Medulla oblongata (tissue), 1 donor: Measurements from ENCODE around the gene PLEKHA8.
"Not testable (repeated sequence)": the region's sequence is repeated elsewhere in the genome, so short reads cannot be mapped to it uniquely, and the experiment has no call there.

Experiments
- DNase-seq: peaks from one replicate; pipeline ENCODE4 v3.0.0-alpha.2; 2015; ENCODE audit errors: extremely low spot score

The PLEKHA8 gene

DNA sequence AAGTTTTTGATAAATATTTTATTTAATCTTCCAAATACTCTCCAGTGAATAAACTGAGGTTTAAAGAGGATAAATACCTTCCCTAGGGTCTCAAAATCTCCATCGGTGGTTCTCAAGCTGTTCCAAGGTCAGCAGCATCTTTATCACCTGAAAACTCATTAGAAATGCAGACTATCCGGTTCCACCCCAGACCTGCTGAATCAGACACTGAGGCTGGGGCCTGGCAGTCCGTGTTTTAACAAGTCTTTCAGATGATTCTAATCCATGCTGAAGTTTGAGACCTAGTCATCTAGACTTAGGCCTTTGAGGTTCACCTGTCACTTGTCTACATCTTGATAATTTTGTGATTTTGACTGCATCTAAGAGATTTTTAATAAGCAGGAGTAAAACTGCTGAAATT is 37.5 kb downstream of the PLEKHA8 start:
- DNase-seq: no peak

DNA sequence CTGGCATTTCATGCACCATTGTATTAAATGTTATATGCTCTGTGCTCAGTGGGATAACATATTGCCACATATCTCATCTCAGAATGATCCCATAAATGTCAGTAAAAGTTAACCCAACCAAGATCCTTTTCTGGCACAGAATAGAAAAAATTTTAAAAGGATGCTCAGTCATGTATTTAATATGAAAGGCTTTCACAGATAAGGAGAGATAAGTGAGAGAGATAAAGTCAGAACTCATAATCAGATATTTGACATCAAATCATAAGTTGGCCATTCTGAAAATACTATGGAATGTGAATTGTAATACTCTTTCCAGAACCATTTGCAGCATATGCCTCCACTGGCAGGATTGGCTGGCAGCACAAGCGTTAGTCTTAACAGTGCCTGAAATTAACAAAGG is 38.5 kb downstream of the PLEKHA8 start:
- DNase-seq: no peak

DNA sequence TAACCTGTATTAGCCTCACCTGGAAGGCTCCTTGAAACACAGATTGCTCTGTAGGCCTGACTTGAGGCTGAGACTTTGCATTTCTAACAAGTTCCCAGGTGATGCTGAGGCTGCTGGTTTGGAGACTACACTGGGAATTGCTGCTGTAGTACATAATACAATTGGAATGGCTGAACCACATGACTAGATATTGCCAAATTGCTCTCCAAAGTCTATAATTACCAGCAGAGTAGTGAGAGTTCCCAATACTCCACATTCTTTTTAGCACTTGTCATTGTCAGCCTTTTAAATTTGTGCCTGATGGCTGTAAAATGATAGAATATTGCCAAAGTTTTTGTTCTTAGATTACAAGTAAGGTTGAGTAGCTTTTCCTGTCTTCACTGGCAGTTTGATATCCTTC is 39.9 kb downstream of the PLEKHA8 start:
- DNase-seq: no peak

DNA sequence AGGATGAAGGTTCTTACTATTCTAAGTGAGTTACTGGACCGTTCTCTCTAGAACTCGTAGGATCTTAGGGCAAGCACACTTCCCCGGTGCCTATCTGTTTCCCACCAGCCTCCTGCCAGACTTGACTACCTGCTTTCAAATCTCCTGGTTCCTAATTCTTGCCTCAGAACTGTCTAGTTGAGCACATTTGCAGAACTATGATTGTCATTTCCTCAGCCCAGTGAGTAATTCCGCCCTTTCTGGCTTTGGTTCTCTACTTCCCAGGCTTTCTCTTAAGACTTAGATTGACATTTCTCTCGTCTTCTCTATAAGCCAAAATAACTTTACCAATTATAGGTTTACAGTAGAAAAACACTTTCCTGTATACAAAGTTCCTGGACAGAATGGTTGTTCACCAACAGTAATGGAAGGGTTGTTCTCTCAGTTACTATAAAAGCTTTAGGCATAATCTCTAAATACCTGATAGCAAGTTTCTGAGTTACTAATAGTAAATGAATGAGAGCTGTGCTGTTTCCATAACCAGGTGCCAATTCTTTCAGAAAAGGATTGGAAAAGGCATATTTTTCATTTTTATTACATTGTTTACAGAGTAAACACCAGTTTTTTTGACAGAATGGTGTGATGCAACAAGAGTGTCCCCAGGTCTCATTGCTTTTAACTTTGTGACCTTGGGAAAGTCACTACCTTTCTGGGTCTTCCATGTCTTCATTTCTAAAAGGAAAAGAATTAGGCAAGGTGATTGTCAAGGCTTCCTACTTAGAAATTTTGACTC is 41.1 kb downstream of the PLEKHA8 start:
- no peak for DNase-seq

DNA sequence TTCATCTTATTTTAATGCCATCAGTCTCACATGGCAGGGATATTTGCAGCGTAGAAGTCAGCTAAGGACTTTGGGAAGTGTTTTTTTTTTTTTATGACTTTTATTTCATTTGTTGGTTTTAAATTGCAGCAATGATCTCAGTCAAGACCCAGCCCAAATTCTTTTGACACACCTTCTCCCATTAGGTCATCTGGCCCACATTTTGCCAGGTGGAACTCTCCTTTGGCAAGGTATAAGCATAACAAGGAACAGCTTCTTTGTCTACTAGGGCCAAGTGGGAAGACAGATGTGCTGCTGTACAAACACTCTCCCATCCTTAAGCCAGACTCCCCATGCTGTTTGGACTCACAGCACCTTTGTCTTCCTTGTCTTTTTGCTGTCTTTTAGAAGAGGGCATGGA is 41.8 kb downstream of the PLEKHA8 start:
- DNase-seq: no peak

DNA sequence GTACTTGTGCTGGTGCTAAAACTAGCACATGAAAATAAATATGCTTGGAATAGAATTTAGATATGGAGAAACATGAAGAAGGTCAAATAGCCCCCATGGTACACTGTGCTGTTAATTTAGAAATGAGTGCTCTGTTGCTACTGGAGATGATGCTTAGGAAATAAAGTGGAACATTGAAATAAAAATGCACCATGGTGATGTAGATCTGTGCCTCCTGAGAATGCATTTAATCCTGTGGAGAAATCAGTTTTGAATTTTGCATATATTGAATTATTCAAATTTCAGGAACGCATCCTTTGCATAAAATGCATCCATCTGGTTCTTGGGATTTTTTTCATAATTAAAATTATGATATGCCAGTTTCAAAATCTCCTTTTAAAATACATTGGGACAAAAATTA is 44.5 kb downstream of the PLEKHA8 start:
- no peak for DNase-seq

DNA sequence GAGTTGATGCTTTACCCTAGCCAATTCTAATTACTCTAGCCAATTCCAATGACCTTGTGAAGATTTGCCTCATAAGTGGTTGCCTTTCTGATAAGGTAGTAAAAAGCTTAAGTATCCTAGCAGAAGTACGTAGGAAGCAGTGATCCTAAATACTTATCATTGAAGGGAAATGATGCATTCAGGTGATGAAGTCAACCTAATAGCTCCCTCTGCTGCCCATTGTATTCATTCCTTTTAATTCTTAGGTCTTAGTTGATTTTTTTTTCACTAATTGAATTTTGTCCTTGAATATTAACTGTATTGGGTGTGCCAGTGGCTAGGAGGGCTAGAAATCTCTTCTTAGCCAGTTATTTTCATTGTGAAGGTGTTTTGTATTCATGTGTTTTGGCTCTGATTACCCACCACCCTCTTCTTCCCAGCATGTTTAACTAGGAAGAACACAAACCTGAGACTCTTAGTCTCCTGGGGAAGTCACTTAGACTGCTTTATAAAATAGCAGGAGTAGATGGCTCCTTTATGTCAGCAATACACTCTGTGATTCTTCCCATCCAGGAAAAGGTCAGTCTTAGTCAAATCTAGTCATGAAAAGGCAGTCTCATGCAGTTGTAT is 46.3 kb downstream of the PLEKHA8 start:
- peak; percentile 21 for DNase-seq

DNA sequence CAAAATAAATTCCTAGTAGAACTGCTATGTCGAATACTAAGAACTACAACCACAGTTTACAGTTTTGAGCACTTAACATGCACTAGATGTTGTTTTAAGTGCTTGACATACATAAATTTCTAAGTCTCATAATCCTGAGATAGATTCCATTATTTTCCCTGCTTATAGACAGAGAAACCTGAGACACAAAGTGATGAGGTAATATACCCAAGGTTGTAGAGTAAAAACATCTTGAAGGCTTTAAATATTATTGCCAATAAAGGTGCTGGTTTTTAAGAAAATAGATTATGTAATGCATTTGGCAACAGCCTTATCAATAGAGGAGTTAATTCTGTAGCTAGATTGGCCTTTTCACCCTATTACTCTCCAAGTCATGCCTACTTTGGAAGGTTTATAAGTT is 48.2 kb downstream of the PLEKHA8 start:
- DNase-seq: no peak

DNA sequence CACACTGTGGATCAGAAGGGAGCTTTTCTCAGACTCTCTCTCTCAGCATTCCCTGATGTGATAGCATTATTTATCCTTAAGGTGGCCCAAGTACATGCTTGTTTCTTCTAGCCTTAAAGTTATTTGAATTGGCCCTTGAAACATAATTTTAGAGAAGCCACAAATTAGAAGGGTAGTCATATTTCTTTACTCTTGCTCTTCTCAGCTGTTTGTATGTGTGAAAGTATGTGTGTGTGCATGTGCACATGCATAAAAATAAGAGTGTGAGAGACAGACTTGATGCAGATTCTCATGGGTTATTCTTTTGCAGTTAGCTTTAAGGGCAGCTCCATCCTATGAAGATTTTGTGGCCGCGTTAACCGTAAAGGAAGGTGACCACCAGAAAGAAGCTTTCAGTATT is 50.1 kb downstream of the PLEKHA8 start:
- no peak for DNase-seq

DNA sequence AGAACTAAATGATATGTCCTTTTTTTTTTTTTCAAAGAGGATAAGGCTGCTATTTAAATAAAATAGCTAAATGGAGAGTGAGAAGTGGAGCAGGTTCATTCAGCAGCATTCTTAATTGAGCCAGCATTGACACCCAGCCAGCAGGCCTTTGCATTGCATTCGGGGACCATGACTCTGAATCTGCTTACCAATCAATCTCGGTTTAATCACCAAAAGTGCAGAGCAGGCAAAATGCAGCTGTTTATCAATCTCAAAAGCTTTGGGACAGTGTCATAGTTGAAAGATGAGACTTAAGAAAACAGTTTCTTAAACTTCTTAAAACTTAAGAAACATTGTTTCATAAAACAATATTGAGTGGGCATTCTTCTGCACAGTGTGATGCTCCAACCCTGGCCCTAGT is 51.7 kb downstream of the PLEKHA8 start:
- no peak for DNase-seq

DNA sequence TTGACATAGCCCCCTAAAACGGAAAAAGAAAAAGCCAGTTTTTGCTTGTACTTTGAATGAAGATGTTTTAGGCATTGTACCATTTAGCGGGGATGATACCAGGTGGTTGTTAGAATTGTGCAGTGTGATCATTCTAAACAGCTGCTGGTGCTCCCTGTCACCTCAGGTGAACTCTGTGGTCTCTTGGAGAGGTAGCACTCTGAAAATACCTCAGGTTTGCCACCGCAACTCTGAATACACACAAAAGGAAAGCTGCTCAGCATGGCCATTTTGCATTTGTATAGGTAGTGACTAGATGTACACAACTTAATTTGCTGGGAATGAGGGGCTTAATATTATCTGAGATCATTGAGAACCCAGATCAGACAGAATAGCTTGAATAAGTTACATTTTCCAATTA is 52.6 kb downstream of the PLEKHA8 start:
- DNase-seq: no peak

DNA sequence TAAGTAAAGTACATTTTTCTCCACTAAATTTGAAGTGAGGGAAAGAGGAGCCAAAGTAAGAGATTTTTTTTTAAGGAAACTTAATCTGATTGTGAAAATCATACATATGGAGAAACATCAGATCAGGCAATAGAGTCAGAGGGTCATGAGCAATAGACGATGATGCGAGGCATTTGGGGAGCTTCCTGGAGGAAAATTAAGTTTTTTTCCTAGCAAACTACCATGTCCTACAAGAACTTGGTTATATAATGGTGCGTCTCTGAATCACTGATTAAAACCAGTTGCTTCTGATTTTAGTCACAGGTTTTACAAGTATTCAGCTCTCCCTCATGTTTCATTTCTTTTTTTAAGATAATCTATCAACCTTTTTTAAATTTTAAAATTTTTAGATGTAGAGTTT is 54.5 kb downstream of the PLEKHA8 start:
- no peak for DNase-seq

DNA sequence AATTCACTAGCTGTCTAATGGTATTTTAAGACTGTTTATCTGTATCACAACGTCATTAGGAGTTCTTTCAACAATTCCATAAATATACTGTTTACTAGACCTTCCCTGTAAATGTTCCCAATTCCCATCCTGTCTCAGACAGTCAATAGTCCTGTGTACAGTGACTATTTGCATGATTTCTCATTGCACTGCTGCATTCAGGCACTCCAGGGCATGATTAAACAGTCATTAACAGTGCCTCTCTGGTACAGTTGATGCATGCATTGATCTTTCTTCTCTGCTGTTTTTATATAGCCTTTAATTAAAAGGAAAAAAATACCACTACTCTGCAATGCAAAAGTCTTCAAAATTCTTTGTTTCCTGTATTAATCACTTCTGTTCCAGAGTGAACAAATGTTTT is 55.1 kb downstream of the PLEKHA8 start:
- no peak for DNase-seq

DNA sequence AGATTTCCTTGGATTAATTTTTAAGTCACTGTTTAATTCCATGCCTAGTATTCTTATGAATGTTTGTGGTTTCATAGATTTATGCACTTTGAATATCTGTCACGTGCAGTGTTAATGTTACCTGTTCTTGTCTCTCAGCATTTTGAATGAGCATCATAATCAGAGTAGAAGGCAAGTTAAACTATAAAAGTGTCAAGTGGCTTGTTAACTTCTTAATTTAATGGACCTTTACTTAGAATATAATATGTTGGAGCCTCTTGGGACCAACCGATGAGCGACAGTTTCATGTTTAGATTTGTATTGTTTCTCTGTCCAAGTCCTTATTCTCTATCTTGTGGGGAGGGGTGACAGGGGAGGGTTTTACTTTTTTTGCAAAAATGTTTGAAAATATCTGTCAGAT is 56.0 kb downstream of the PLEKHA8 start:
- DNase-seq: no peak

DNA sequence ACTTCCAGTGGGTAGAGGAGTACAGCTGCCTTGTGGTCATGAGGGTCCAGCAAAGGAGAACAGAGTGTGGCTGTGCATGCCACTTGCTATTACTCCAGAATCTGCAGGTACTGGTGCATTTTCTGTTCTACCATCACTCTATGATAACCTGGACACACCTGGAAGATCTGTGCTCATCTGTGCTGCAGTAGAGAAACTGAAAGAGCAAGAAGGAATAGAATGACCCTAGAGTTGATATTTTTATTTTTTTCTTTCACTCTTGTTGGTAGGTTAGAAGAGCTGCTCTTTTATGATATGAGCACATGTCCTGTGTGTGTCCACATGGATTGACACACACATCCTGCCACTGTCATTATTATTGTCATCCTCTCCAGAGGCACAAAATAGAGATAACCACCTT is 58.3 kb downstream of the PLEKHA8 start:
- DNase-seq: no peak

DNA sequence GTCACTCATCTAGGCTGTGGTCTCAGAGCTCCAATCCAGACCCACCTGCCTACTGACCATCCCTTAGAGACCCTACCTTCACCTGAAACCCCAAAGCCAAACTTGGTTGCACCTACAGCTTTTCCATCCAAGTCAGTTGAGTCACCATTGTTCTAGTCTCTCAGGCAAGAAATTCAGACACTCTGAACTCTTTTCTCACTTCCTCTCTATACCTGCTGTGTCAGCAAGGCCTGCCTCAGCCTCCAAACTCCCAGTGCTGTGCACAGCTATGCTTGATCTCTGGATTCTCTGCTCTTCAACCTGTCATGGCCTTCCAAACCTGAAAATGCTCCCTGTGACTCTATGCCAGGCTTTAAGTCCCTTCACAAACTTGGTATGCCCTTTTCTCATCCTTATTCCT is 59.2 kb downstream of the PLEKHA8 start:
- peak; percentile 37 for DNase-seq

DNA sequence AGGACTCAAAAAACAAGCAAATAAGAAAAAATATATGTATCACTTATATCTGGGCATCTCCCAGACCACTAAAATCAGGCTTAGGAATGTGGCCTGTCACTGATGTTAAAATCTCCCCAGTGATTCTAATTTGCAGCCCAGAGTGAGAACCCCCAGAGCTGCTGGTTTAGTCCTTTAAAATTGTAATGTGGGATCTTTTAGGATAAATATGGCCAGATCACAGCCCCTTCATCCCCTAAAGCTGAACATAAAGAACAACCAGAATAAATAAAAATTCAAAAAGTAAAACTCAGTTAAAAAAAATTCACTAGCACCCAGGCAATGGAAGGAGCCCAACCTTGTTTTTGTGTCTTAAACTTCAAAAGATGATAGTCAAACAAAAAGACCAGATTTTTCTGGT is 60.1 kb downstream of the PLEKHA8 start:
- no peak for DNase-seq

DNA sequence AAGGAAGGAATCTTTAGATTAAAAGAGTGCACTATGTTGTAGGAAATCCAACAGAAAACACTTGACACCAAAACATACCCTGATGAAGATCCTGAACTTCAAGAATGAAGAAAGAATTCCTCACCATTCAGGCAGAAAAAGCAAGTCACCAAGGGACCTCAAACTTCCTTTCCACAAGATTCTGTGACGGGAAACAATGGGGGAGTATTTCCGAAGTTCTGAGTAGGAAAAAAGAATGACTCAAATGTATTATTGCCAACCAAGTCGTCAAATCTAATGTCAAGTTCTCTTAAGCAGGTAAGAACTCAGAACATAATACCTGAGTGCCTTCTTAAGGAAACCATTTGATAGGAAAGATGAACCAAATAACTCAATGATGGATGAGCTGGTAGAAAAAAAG is 61.9 kb downstream of the PLEKHA8 start:
- no peak for DNase-seq

DNA sequence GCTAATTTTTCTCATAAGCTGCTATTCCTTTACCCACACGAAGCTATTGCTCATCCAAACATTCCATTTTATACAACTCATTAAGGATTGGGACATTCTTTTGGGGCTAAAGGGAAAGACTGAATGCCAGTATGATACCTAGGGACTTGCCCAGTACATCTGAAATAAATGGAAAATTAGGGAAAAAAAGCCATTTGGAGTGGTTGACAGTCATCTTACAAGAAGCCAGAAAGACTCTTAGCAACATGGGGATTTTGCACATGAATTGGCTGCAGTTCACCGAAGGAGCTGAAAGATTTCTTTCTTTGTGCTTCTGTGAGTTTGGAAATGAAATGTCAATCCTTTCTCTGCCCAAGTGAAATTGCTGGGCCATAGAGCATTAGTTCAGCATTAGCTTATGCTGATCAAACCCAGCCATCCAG is 63.3 kb downstream of the PLEKHA8 start:
- peak; percentile 28 for DNase-seq

DNA sequence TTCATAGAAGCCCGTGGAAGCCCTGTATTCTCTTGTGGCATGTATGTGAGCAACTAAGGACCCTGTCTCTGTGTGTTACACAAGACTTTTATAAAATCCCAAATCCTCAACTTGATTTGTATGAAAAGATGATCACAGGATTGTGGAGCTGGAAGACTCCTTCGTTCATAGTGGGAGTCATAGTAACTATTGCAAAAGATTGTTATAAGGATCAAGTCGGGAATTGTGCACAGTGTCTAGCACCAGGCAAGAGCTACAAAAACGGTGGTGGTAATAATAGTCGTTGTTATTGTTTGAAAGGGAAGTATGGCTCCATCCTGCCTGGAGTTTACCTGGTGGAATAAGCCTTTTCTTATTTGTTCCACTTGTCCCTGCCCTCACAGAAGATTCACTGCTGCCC is 63.8 kb downstream of the PLEKHA8 start:
- no peak for DNase-seq

DNA sequence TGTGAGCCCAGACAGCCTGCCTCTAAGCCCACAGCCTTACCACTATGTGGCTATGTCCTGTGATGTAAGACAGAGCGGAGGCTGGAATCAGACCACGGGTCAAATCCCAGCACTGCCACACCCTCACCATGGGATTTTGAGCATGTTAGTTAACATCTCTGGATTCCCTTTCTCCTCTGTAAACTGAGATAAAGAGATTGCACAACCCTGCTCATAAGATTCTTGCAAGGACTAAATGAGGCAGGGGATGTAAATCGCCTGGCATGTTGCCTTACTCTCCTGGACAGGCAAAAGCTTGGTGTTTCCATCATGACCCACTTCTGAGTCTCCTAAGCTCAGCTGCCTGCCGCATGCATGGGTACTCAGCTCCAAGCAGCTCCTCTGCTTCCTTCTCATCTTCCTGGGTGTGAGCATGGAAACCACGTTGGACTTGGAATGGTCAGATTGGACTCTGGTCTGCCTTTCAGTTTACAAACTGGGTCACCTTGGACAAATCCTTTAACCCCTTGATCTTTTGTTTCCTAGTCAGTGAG is 65.3 kb downstream of the PLEKHA8 start:
- DNase-seq: no peak

DNA sequence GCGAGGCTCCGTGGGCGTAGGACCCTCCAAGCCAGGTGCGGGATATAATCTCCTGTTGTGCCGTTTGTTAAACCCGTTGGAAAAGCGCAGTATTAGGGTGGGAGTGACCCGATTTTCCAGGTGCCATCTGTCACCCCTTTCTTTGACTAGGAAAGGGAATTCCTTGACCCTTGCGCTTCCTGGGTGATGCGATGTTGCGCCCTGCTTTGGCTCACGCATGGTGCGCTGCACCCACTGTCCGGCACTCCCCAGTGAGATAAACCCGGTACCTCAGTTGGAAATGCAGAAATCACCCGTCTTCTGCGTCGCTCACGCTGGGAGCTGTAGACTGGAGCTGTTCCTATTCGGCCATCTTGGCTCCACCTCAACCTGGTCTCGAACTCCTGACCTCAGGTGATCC is 70.4 kb downstream of the PLEKHA8 start:
- DNase-seq: not testable (repeated sequence)

DNA sequence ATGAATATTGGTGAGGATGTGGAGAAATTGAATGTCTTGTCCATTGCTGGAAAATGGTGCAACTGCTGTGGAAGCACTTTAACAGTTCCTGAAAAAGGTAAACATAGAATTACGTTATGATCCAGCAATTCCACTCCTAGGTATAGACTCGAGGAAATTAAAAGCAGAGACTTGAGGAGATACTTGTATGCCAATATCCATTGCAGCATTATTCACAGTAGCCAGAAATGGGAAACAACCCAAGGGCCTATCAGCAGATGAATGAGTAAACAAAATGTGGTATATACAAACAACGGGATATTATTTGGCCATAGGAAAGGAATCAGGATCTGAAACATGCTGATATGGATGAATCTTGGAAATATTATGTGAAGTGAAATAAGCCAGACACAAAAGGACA is 74.1 kb downstream of the PLEKHA8 start:
- no peak for DNase-seq

DNA sequence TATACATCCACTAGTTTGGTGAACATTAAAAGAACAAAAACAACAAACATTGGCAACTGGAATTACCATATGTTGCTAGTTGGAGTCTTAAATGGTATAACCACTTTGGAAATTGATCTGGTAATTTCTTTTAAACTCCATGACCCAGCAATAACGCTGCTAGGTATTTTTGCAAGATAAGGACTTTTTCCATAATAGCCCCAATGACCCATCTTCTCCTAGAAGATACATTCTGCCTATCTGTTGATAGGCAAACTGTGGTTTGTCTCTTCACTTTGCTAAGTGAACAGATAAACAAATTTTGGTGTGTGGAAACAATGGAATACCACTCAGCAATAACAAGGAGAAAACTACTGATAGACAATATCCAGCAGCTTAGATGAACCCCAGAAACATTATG is 75.9 kb downstream of the PLEKHA8 start:
- DNase-seq: no peak
